ENCODE results near the gene GRIN3A. TPM values are rescaled to one million over a fixed set of nuclear protein-coding genes. Genes with fewer than 3 reads are reported as not detected.

GRIN3A gene
- total RNA-seq, 3 donors from 2014 or later: not detected

GRCh38 chr9:101631892-101632291 is 106.6 kb downstream of the GRIN3A start:
- H3K4me1 Mint-ChIP-seq (ENCODE audit: low read depth): no peaks in the 10 kb centered on the region
- DNase-seq (no peak), ATAC-seq (no peak)
- H3K36me3 Mint-ChIP-seq (ENCODE audit: insufficient read depth): no peaks in the 10 kb centered on the region
- H3K9me3 Mint-ChIP-seq: no peaks in the 10 kb centered on the region
- no peaks in the 10 kb centered on the region for H3K27me3 Mint-ChIP-seq (ENCODE audit: low read depth)
- H3K4me3 Mint-ChIP-seq: no peak overlapping the region

GRCh38 chr9:101629636-101630035 is 108.8 kb downstream of the GRIN3A start:
- DNase-seq (no peak), ATAC-seq (no peak)
- Mint-ChIP-seq H3K27me3 (ENCODE audit: low read depth) (no peaks in the 10 kb centered on the region), H3K36me3 (ENCODE audit: insufficient read depth) (no peaks in the 10 kb centered on the region), H3K4me3 (no peak overlapping the region), H3K4me1 (ENCODE audit: low read depth) (peaks cover 5% of the 10 kb centered on the region), H3K9me3 (no peaks in the 10 kb centered on the region)

GRCh38 chr9:101628173-101628572 is 110.3 kb downstream of the GRIN3A start:
- ATAC-seq: no peak
- no peak for DNase-seq

GRCh38 chr9:101626295-101626694 is 112.2 kb downstream of the GRIN3A start:
- peaks cover 5% of the 10 kb centered on the region for H3K4me1 Mint-ChIP-seq (ENCODE audit: low read depth)
- no peak for ATAC-seq
- no peak overlapping the region for H3K4me3 Mint-ChIP-seq
- no peaks in the 10 kb centered on the region for H3K27me3 Mint-ChIP-seq (ENCODE audit: low read depth)
- H3K36me3 Mint-ChIP-seq (ENCODE audit: insufficient read depth): no peaks in the 10 kb centered on the region
- no peak for DNase-seq
- peaks cover 3% of the 10 kb centered on the region for H3K9me3 Mint-ChIP-seq

More at GRCh38 chr9:101628173-101628572, 110.3 kb downstream of the GRIN3A start:
- Mint-ChIP-seq H3K4me3 (no peak overlapping the region), H3K4me1 (ENCODE audit: low read depth) (peaks cover 5% of the 10 kb centered on the region), H3K27me3 (ENCODE audit: low read depth) (no peaks in the 10 kb centered on the region), H3K36me3 (ENCODE audit: insufficient read depth) (no peaks in the 10 kb centered on the region), H3K9me3 (peaks cover 3% of the 10 kb centered on the region)

- ATAC-seq: no peak
- no peak overlapping the region for H3K4me3 Mint-ChIP-seq
- H3K4me1 Mint-ChIP-seq (ENCODE audit: low read depth): peaks cover 5% of the 10 kb centered on the region
- no peak for DNase-seq
- no peaks in the 10 kb centered on the region for H3K27me3 Mint-ChIP-seq (ENCODE audit: low read depth)
- no peaks in the 10 kb centered on the region for H3K36me3 Mint-ChIP-seq (ENCODE audit: insufficient read depth)
- H3K9me3 Mint-ChIP-seq: peaks cover 3% of the 10 kb centered on the region
These were observed 112.6 kb downstream of the GRIN3A start for GRCh38 chr9:101625876-101626275.

- ATAC-seq: no peak
- Mint-ChIP-seq H3K9me3 (peaks cover 6% of the 10 kb centered on the region), H3K4me3 (no peak overlapping the region), H3K27me3 (ENCODE audit: low read depth) (peaks cover 2% of the 10 kb centered on the region), H3K36me3 (ENCODE audit: insufficient read depth) (no peaks in the 10 kb centered on the region), H3K4me1 (ENCODE audit: low read depth) (no peaks in the 10 kb centered on the region)
- DNase-seq: no peak
These were observed 118.0 kb downstream of the GRIN3A start for GRCh38 chr9:101620452-101620851.

- ATAC-seq: no peak
- Mint-ChIP-seq H3K4me1 (ENCODE audit: low read depth) (no peaks in the 10 kb centered on the region), H3K36me3 (ENCODE audit: insufficient read depth) (no peaks in the 10 kb centered on the region), H3K4me3 (no peak overlapping the region), H3K27me3 (ENCODE audit: low read depth) (peaks cover 2% of the 10 kb centered on the region), H3K9me3 (peaks cover 5% of the 10 kb centered on the region)
- DNase-seq: no peak
These were observed 119.7 kb downstream of the GRIN3A start for GRCh38 chr9:101618698-101619097.

- H3K4me1 Mint-ChIP-seq (ENCODE audit: low read depth): peaks cover 3% of the 10 kb centered on the region
- ATAC-seq (no peak), DNase-seq (no peak)
- no peaks in the 10 kb centered on the region for H3K36me3 Mint-ChIP-seq (ENCODE audit: insufficient read depth)
- H3K9me3 Mint-ChIP-seq: no peaks in the 10 kb centered on the region
- no peak overlapping the region for H3K4me3 Mint-ChIP-seq
- H3K27me3 Mint-ChIP-seq (ENCODE audit: low read depth): peaks cover 3% of the 10 kb centered on the region
These were observed 132.9 kb downstream of the GRIN3A start for GRCh38 chr9:101605547-101605946.

GRCh38 chr9:101604296-101604695 is 134.2 kb downstream of the GRIN3A start:
- DNase-seq (no peak), ATAC-seq (no peak)
- Mint-ChIP-seq H3K9me3 (no peaks in the 10 kb centered on the region), H3K4me1 (ENCODE audit: low read depth) (peaks cover 3% of the 10 kb centered on the region), H3K4me3 (no peak overlapping the region), H3K36me3 (ENCODE audit: insufficient read depth) (no peaks in the 10 kb centered on the region), H3K27me3 (ENCODE audit: low read depth) (peaks cover 3% of the 10 kb centered on the region)

GRCh38 chr9:101601904-101602765 is 136.3 kb downstream of the GRIN3A start:
- DNase-seq (no peak), ATAC-seq (no peak)
- Mint-ChIP-seq H3K36me3 (ENCODE audit: insufficient read depth) (no peaks in the 10 kb centered on the region), H3K4me3 (no peak overlapping the region), H3K9me3 (no peaks in the 10 kb centered on the region), H3K4me1 (ENCODE audit: low read depth) (peaks cover 3% of the 10 kb centered on the region), H3K27me3 (ENCODE audit: low read depth) (peaks cover 3% of the 10 kb centered on the region)

GRCh38 chr9:101594796-101595195 is 143.7 kb downstream of the GRIN3A start, which contains the start of gene PPP3R2:
Gene PPP3R2, minus strand, starts transcription at chr9:101594969. Its CDS starts 48 bp downstream, at chr9:101594921.
- Mint-ChIP-seq H3K4me3 (no peak within 1 kb of the TSS), H3K9me3 (no peaks in the 10 kb centered on the region), H3K27me3 (ENCODE audit: low read depth) (no peaks in the 10 kb centered on the region), H3K36me3 (ENCODE audit: insufficient read depth) (no peaks in the 10 kb centered on the region), H3K4me1 (ENCODE audit: low read depth) (no peaks in the 10 kb centered on the region)
- DNase-seq: no peak
- no peak for ATAC-seq

GRCh38 chr9:101593345-101593744 is 145.1 kb downstream of the GRIN3A start:
- H3K4me3 Mint-ChIP-seq: no peak overlapping the region
- H3K4me1 Mint-ChIP-seq (ENCODE audit: low read depth): no peaks in the 10 kb centered on the region
- DNase-seq (no peak), ATAC-seq (no peak)
- H3K27me3 Mint-ChIP-seq (ENCODE audit: low read depth): no peaks in the 10 kb centered on the region
- H3K9me3 Mint-ChIP-seq: no peaks in the 10 kb centered on the region
- no peaks in the 10 kb centered on the region for H3K36me3 Mint-ChIP-seq (ENCODE audit: insufficient read depth)

- no peak overlapping the region for H3K4me3 Mint-ChIP-seq
- no peak for ATAC-seq
- no peaks in the 10 kb centered on the region for H3K27me3 Mint-ChIP-seq (ENCODE audit: low read depth)
- H3K4me1 Mint-ChIP-seq (ENCODE audit: low read depth): no peaks in the 10 kb centered on the region
- no peaks in the 10 kb centered on the region for H3K9me3 Mint-ChIP-seq
- no peak for DNase-seq
- H3K36me3 Mint-ChIP-seq (ENCODE audit: insufficient read depth): no peaks in the 10 kb centered on the region
These were observed 145.7 kb downstream of the GRIN3A start for GRCh38 chr9:101592788-101593187.

- Mint-ChIP-seq H3K4me3 (no peak overlapping the region), H3K4me1 (ENCODE audit: low read depth) (no peaks in the 10 kb centered on the region), H3K27me3 (ENCODE audit: low read depth) (no peaks in the 10 kb centered on the region), H3K36me3 (ENCODE audit: insufficient read depth) (no peaks in the 10 kb centered on the region), H3K9me3 (no peaks in the 10 kb centered on the region)
- ATAC-seq (no peak), DNase-seq (no peak)
These were observed 146.5 kb downstream of the GRIN3A start for GRCh38 chr9:101591787-101592446.

- no peak overlapping the region for H3K4me3 Mint-ChIP-seq
- no peaks in the 10 kb centered on the region for H3K4me1 Mint-ChIP-seq (ENCODE audit: low read depth)
- ATAC-seq: no peak
- DNase-seq: no peak
- no peaks in the 10 kb centered on the region for H3K9me3 Mint-ChIP-seq
- H3K36me3 Mint-ChIP-seq (ENCODE audit: insufficient read depth): no peaks in the 10 kb centered on the region
- no peaks in the 10 kb centered on the region for H3K27me3 Mint-ChIP-seq (ENCODE audit: low read depth)
These were observed 147.5 kb downstream of the GRIN3A start for GRCh38 chr9:101590901-101591300.
